ENCODE data around the gene NFATC2.

GRCh38 chr20:51583073-51583472 lies 40.6 kb upstream of the NFATC2 start:
- TF ChIP-seq, protein P1, sequence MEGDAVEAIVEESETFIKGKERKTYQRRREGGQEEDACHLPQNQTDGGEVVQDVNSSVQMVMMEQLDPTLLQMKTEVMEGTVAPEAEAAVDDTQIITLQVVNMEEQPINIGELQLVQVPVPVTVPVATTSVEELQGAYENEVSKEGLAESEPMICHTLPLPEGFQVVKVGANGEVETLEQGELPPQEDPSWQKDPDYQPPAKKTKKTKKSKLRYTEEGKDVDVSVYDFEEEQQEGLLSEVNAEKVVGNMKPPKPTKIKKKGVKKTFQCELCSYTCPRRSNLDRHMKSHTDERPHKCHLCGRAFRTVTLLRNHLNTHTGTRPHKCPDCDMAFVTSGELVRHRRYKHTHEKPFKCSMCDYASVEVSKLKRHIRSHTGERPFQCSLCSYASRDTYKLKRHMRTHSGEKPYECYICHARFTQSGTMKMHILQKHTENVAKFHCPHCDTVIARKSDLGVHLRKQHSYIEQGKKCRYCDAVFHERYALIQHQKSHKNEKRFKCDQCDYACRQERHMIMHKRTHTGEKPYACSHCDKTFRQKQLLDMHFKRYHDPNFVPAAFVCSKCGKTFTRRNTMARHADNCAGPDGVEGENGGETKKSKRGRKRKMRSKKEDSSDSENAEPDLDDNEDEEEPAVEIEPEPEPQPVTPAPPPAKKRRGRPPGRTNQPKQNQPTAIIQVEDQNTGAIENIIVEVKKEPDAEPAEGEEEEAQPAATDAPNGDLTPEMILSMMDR (IDR thresholded peaks at IDR 0.05), result no peak
- TF ChIP-seq POLR2AphosphoS5 (IDR thresholded peaks at IDR 0.05) (no peak), EP300 (IDR thresholded peaks at IDR 0.05) (no peak), POLR2A (IDR thresholded peaks at IDR 0.05) (no peak)
